Measurements from ENCODE around the gene WNT3A.

GRCh38 chr1:228007049-228007800, 427 bp downstream of the WNT3A start:
- TF ChIP-seq CTCF (IDR thresholded peaks at IDR 0.05) (no peak), EP300 (IDR thresholded peaks at IDR 0.05) (no peak)
